Kidney (tissue), 14 donors: Measurements from ENCODE around the gene DUSP9. TPM values are rescaled to one million over a fixed set of nuclear protein-coding genes. Genes with fewer than 3 reads are reported as not detected.

Experiments used
- DNase-seq, 5 donors: peaks; one replicate each; pipeline ENCODE4 v3.0.0-alpha.2; 2013 to 2020
- FAIRE-seq: peaks from 2 replicates; lab custom pipeline; 2012; peaks lifted over from hg19 to GRCh38; lab: Jason Lieb, UNC
- H3K27ac ChIP-seq, 2 donors: one replicate each; pipeline ENCODE4 v1.7.0; 2013; ENCODE audit warnings: low read depth in 2 of 2, low read length in 2 of 2, inconsistent platforms in 1 of 2
- H3K27me3 ChIP-seq: one replicate; pipeline ENCODE4 v1.7.1; 2013; ENCODE audit warnings: low read length, inconsistent platforms; ENCODE audit not compliant: control insufficient read depth, insufficient read depth
- H3K36me3 ChIP-seq, 3 donors: one replicate each; pipeline versions ENCODE4 v1.7.0 to v1.7.1; 2013; ENCODE audit warnings: low read length in 3 of 3, control low read depth in 1 of 3, inconsistent platforms in 1 of 3; ENCODE audit not compliant: insufficient read depth in 3 of 3, control insufficient read depth in 2 of 3
- H3K4me1 ChIP-seq, 3 donors: one replicate each; pipeline versions ENCODE4 v1.7.0 to v1.7.1; 2013; ENCODE audit warnings: low read length in 3 of 3, inconsistent platforms in 1 of 3, low read depth in 1 of 3; ENCODE audit not compliant: control insufficient read depth in 2 of 3, insufficient read depth in 2 of 3
- H3K4me3 ChIP-seq, 3 donors: one replicate each; pipeline versions ENCODE4 v1.7.0 to v1.8.1; 2013; ENCODE audit warnings: low read length in 3 of 3, control low read depth in 1 of 3, inconsistent platforms in 1 of 3
- H3K9ac ChIP-seq, 3 donors: one replicate each; pipeline versions ENCODE4 v1.7.0 to v1.7.1; 2013; ENCODE audit warnings: low read length in 3 of 3, control low read depth in 1 of 3, inconsistent platforms in 1 of 3
- H3K9me3 ChIP-seq, 3 donors: one replicate each; pipeline versions ENCODE4 v1.7.0 to v1.7.1; 2013; ENCODE audit warnings: low read length in 3 of 3, control low read depth in 1 of 3, inconsistent platforms in 1 of 3; ENCODE audit not compliant: control insufficient read depth in 2 of 3, insufficient read depth in 1 of 3
- intact Hi-C: fragments of 100-400 bp; cut with DNase I; formaldehyde crosslinking; loops from one replicate; pipeline ENCODE4 v1.11.1; 2022
- polyA plus RNA-seq: library from polyadenylated mRNA; stranded (reverse); fragments of 350-450 nt; fragmentation: Illumina TruSeq; extraction: RNeasy Lipid Tissue Mini Kit (QIAGEN cat#74804); gene quantifications from one replicate; pipeline ENCODE4 v1.2.3, GENCODE V29; 2014; ENCODE audit warnings: low read depth, low replicate concordance; ENCODE audit not compliant: insufficient read depth
- total RNA-seq: library from RNA; stranded (reverse); fragmentation: NEBNext Ultra II Directional; extraction: Animal tissue kit (Norgen Biotek cat#: 25700); gene quantifications from one replicate; pipeline ENCODE4 v1.2.1, GENCODE V29; 2021
- TF ChIP-seq, protein P1 (sequence below): IDR thresholded peaks from 3 replicates; pipeline ENCODE4 v1.5.1; 2012; ENCODE audit warnings: mild to moderate bottlenecking, moderate library complexity, borderline replicate concordance; ENCODE audit not compliant: insufficient read depth; ENCODE audit errors: extremely low read depth
- donor health status: control.
- donor health status: control.
- donor health status: control.
- donor health status: control.
- donor health status: control.
- donor health status: DM: yes; HTN: yes; CAD: no.
- donor health status: Normal renal cell carcinoma (clear cell type).

Gene DUSP9
- total and polyA plus RNA-seq, 2 donors from 2014 or later: 4.7 to 81.4 TPM

DNA sequence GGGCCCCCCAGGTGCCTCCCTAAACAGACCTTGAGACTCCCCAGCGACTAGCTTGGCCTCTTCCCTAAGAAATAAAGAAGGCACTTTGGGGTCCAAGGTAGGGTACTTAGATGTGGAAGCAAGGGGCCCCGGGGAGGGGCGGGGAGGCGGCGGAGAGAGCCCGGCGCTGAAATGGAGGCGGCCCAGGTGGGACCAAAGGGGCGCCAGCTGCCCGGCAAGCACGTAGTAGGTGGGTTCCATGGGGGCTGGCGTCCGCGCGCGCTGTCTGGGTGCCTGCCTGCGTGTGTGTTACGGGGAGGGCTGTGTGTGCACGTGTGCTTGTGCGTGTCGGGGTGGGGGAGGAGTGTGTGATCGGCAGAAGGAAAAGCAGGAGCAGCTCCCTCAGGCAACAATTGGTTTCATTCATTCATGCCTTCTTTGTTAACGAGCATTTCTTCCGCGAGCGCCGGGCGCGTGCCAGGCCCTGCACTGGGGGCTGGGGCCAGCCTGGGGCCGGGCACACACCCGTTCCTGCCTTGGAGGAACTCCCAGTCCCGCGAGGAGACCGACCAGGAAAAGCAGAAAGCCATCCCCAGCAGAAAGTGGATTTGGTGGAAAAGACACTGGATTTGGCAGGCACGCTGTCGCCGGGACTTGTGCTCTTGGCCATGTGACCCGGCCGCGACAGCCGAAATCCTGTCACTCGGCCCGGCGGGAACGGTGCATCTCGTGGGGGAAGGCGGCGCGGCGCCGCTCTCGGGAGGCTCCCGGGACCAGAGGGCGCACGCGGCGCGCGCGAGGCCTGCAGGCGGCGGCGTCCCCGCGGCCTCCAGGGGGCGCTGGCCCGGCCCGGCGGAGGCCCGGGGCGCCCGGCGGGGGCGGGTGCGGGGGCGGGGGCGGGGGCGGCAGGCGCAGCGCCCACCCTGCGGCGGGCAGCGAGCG lies 3.3 kb upstream of the DUSP9 start:
- peak overlapping the region in 1 of 3 donors; percentile 39 for H3K4me3 ChIP-seq
- intact Hi-C loops: no loop called here

DNA sequence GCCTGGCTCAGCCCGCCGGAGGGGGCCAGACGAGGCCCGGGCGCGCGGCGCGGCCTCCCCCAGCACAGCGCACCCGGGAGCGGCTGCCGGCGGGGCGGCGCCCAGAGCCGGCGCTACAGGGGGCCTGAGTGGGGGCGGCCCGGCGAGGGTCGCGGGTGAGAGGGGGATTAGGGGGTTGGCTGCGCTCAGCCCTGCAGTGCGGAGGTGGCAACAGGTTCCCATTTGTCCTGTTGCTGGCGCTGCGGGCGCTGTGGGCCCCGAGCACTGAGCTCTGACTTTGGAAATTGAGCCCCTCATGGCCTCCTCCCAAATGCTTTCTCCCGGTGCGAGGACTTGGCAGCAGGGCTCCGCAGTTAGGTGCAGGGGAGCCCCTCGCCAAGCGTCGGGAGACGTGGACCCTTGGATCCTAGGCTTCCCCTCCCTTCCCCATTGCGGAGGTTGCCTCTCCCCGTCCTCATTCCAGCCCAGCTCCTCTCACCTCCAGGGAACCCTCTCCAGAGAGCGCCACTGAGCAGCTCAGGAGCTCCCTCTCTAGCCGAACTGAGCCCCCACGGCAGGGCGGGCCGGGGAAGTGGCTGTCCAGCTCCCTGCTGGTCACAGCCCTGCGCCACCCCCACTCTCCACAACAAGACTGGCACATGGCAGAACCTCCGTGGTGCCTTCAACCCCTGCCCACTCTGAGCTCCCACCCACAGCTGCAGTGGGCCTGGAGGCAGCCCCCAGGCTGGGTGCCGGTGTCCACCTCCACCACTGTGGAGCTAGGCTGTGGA lies 2.5 kb upstream of the DUSP9 start:
- peaks cover 0 to 8% (median 0%) of the 10 kb centered on the region in 3 donors for H3K4me1 ChIP-seq
- FAIRE-seq (no peak), DNase-seq (peak in 3 of 5 donors; percentile 26 to 75 (median 50))
- no peak overlapping the region for H3K9ac ChIP-seq
- no peaks in the 10 kb centered on the region for H3K9me3 ChIP-seq
- H3K27ac ChIP-seq: peak overlapping the region in 1 of 2 donors; percentile 37
- H3K4me3 ChIP-seq: peak overlapping the region in 1 of 3 donors; percentile 37
- TF ChIP-seq, protein P1, sequence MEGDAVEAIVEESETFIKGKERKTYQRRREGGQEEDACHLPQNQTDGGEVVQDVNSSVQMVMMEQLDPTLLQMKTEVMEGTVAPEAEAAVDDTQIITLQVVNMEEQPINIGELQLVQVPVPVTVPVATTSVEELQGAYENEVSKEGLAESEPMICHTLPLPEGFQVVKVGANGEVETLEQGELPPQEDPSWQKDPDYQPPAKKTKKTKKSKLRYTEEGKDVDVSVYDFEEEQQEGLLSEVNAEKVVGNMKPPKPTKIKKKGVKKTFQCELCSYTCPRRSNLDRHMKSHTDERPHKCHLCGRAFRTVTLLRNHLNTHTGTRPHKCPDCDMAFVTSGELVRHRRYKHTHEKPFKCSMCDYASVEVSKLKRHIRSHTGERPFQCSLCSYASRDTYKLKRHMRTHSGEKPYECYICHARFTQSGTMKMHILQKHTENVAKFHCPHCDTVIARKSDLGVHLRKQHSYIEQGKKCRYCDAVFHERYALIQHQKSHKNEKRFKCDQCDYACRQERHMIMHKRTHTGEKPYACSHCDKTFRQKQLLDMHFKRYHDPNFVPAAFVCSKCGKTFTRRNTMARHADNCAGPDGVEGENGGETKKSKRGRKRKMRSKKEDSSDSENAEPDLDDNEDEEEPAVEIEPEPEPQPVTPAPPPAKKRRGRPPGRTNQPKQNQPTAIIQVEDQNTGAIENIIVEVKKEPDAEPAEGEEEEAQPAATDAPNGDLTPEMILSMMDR: no peak
- H3K36me3 ChIP-seq: no peaks in the 10 kb centered on the region
- intact Hi-C loops: no loop called here
- peaks cover 3% of the 10 kb centered on the region for H3K27me3 ChIP-seq

More for the DNA sequence above, 3.3 kb upstream of the DUSP9 start:
- Histone ChIP-seq H3K27ac (peak overlapping the region; percentile 22 to 53), H3K4me1 (peaks cover 0 to 8% (median 0%) of the 10 kb centered on the region in 3 donors), H3K9me3 (no peaks in the 10 kb centered on the region), H3K9ac (no peak overlapping the region), H3K36me3 (no peaks in the 10 kb centered on the region), H3K27me3 (peaks cover 3% of the 10 kb centered on the region)
- FAIRE-seq: no peak
- TF ChIP-seq, protein P1: no peak
- peak in 3 of 5 donors; percentile 11 to 72 (median 48) for DNase-seq

DNA sequence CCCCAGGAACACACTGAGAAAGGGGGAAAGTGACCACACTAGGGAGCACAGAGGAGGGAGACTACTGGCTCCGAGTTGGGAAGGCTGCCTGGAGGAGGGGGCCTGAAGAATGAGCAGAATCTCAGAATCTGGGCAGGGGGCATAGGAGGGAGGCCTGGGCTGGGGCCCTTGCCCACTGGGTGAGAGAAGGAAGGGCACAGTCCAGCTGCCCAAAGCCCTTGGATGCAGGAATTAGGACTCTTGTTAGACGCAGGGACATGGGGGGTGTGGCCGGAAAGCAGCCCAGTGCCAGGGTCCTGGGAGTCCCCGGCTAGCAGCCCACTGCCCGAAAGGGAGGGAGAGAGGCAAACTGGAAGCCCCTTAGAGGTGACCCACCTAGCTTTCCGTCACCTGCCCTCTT lies 1.9 kb upstream of the DUSP9 start:
- FAIRE-seq (no peak), DNase-seq (peak in 2 of 5 donors; percentile 8 to 55)
- no peaks in the 10 kb centered on the region for H3K36me3 ChIP-seq
- peaks cover 3% of the 10 kb centered on the region for H3K27me3 ChIP-seq
- TF ChIP-seq, protein P1: no peak
- H3K4me3 ChIP-seq: peak overlapping the region in 1 of 3 donors; percentile 37
- H3K9me3 ChIP-seq: no peaks in the 10 kb centered on the region
- no peak overlapping the region for H3K9ac ChIP-seq
- intact Hi-C loops: no loop called here
- H3K27ac ChIP-seq: peak overlapping the region in 1 of 2 donors; percentile 37
- H3K4me1 ChIP-seq: peaks cover 0 to 8% (median 0%) of the 10 kb centered on the region in 3 donors
